Fibroblast of pulmonary artery (primary cell): ENCODE measurements around the gene LMX1A.

ENCODE experiments used
- DNase-seq: peaks from one replicate; pipeline ENCODE4 v3.0.0-alpha.2; 2010; ENCODE audit warnings: low read depth
- H3K4me3 ChIP-seq: replicated peaks from 2 replicates; pipeline ENCODE4 v1.5.1; 2011; ENCODE audit warnings: low read depth, mild to moderate bottlenecking, control low read depth, low read length, moderate library complexity
- TF ChIP-seq, protein P1 (sequence below): IDR thresholded peaks from 2 replicates; pipeline ENCODE4 v1.5.1; 2011; ENCODE audit warnings: mild to moderate bottlenecking, control low read depth, low read length, inconsistent platforms; ENCODE audit errors: missing control alignments

The LMX1A gene

DNA sequence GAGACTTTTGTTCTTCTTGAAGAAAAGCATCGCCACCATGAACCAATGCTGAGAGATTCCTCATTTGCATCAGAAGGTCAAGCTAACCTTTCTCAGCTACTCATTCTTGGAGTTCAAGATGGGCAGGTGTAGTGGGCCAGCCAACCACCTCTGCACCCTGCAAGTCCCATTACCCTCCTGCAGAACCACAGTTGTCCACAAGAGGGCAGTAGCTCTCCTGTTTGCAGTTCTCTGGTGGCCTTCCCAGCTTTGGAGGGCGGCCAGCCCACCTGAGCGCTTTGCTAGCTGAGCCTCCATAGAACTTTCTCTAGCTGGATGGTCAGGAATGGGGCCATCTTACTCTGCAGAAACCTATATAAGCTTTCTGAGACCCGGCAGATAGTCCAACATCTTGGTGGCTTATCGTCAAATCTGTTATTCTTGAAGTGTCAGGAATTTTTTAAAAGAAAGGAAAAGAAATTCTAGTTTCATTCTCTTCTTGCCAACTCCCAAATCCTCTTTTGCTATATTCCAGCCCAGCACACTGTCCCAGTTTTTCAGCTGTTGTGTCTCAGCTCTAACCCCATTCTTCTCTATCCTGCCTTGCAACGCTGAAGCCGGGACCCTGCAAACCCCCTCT lies 11.0 kb upstream of the LMX1A start:
- peak; percentile 82 for DNase-seq
- H3K4me3 ChIP-seq: no peak overlapping the region
- TF ChIP-seq, protein P1, sequence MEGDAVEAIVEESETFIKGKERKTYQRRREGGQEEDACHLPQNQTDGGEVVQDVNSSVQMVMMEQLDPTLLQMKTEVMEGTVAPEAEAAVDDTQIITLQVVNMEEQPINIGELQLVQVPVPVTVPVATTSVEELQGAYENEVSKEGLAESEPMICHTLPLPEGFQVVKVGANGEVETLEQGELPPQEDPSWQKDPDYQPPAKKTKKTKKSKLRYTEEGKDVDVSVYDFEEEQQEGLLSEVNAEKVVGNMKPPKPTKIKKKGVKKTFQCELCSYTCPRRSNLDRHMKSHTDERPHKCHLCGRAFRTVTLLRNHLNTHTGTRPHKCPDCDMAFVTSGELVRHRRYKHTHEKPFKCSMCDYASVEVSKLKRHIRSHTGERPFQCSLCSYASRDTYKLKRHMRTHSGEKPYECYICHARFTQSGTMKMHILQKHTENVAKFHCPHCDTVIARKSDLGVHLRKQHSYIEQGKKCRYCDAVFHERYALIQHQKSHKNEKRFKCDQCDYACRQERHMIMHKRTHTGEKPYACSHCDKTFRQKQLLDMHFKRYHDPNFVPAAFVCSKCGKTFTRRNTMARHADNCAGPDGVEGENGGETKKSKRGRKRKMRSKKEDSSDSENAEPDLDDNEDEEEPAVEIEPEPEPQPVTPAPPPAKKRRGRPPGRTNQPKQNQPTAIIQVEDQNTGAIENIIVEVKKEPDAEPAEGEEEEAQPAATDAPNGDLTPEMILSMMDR: peak; percentile 99

DNA sequence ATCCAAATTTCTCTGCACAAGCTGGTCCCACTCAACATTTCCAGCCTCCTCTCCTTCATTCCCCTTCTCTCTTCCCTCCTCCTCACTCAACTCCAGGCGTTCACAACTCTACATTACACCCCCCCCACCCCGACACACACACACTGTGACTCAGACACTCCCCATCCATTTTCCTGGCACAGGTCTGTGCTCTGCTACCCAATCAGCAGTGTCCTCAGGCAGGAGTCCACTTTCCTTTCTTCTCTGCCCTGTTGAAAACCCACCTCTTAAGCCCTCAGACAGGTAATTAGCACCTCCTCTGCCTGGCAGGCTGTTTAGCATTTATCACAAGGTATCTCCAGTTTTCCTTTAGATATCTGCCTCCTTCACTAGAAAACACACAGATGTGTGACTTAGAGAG lies 8.8 kb upstream of the LMX1A start:
- H3K4me3 ChIP-seq: no peak overlapping the region
- TF ChIP-seq, protein P1: no peak
- no peak for DNase-seq

DNA sequence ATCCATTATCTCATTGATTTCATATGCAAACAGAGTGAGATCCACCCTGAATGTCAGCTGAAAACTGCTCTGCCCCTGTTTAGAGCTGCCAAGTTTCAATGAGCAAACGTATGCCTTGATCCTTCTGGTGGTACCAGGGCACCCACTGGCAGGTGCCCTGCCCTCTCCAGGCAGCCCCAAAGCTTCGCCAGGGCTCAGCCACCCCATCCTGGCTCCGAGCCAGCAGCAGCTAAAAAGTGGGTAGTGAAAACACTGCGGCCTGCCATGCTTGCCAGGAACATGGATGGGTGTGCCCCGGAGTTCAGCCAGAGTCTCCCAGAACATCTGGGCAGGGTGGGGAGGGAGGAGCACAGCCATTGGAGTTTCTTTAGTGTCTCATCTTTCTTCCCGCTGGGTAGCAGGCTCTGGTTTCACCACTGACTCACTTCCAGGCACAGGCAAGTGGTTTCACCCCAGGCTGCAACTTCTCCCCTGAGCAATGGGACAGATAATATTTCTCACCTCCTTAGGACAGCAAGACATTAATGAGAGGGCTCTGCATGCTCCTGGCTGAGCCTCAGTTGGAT lies 8.1 kb upstream of the LMX1A start:
- TF ChIP-seq, protein P1: no peak
- no peak for DNase-seq
- no peak overlapping the region for H3K4me3 ChIP-seq

DNA sequence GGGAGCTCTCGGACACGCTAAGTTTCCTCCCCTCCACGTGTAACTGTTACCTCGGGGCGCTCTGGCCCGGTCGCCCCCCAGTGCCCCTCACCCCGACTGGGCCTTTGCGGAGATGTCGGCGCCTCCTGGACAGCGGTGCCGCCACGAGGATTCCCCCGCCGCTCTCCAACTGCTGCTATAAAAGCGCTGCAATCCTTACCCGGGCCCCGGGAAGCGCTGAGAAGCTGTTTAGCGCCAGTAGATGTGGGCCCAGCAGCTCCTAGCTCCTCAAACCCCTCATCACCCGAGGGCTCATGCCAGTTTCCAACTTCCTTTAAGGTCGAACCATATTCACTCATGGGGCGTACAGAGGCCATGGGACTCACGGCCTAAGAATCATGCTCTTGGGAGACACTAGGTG lies 361 bp upstream of the LMX1A start:
- TF ChIP-seq, protein P1: no peak
- H3K4me3 ChIP-seq: no peak overlapping the region

DNA sequence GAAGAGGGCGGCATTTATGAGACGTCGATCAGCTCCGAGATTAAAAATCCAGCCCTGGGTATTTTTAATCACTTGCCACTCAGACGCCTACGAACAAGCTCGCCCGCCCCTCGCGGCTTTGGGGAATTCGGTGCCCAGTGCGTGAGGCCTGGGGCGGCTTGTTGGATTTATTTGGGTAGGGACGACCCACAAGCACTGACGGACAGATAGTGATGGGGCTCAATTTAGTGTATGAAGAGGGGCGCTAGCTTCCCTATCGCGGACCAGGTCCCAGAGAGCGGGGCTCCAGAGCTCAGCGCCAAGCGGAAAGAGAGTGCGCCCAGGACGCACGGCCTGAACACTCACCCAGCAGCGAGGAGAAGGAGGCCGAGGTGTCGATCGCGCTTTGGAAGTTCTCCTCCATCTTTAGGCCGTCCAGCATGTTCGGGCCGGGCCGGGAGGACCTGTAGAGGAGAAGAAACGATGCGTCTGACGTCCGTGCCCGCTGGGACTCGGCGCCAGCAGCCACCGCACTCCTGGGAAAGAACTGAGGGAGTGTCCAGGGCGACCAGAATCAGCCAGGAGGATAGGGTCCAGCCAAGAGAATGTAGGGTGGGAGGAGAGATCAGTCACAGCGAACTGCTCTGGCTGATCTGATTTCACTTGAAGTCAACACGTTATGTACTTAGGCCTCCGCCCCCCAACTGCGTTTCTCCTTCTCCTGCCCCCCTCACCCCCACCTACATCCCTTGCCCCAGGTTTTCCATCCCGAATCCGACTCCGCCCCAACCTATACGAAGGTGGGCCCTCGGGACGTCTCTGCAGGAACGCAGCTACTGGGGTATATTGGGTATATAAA lies 1.2 kb downstream of the LMX1A start:
- H3K4me3 ChIP-seq: no peak overlapping the region
- no peak for DNase-seq

More for the DNA sequence above, 361 bp upstream of the LMX1A start:
- no peak for DNase-seq

DNA sequence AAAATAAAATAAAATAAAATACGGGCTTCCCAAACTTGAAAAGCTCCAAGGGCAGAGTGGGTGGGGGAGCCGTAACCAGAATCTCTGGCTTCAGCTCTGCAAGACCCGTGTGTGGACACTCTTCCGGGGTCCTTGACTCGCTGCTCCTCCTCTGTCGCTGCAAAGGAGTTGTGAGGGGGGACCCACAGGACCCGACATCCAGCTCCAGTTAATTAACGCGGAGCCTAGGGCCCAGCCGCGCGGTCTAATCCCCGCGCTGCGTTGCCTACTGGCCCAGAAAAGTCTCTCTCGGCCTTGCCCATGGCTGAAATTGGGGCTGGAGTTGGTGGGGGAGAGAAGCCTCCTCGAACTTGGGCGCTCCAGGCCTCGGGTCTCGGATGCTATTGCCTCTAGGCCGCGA lies 1.8 kb downstream of the LMX1A start:
- TF ChIP-seq, protein P1: no peak
- no peak overlapping the region for H3K4me3 ChIP-seq
- no peak for DNase-seq

More for the DNA sequence above, 1.2 kb downstream of the LMX1A start:
- TF ChIP-seq, protein P1: no peak
